ENCODE measurements around the gene ASMT.

ASMT gene

GRCh38 chrX:1599791-1600405 lies 15.0 kb upstream of the ASMT start:
- Histone ChIP-seq H4K20me1 (ENCODE audit: low read depth, low read length) (no peaks in the 10 kb centered on the region), H3K79me2 (ENCODE audit: insufficient read depth, low read length) (no peaks in the 10 kb centered on the region), H3K36me3 (ENCODE audit: low read length) (no peaks in the 10 kb centered on the region), H2AFZ (ENCODE audit: low read depth, low read length, severe bottlenecking) (no peak overlapping the region), H3K9ac (ENCODE audit: low read length) (no peak overlapping the region), H3K9me3 (ENCODE audit: insufficient read depth, low read length) (no peaks in the 10 kb centered on the region), H3K27me3 (ENCODE audit: low read length) (no peaks in the 10 kb centered on the region), H3F3A (ENCODE audit: insufficient read depth) (no peaks in the 10 kb centered on the region), H3K4me2 (ENCODE audit: low read depth, low read length, poor library complexity, severe bottlenecking) (no peak overlapping the region), H3K9me2 (replicated peaks; ENCODE audit: insufficient read depth, low read length) (no peaks in the 10 kb centered on the region), H3K4me3 (ENCODE audit: insufficient read depth, low read length, poor library complexity, severe bottlenecking) (no peak overlapping the region), H3K27ac (ENCODE audit: low read depth, low read length) (no peak overlapping the region)
- TF ChIP-seq EZH2phosphoT487 (conservative IDR thresholded peaks at IDR 0.05; ENCODE audit: low read length) = no peak
- TF ChIP-seq, protein P1, sequence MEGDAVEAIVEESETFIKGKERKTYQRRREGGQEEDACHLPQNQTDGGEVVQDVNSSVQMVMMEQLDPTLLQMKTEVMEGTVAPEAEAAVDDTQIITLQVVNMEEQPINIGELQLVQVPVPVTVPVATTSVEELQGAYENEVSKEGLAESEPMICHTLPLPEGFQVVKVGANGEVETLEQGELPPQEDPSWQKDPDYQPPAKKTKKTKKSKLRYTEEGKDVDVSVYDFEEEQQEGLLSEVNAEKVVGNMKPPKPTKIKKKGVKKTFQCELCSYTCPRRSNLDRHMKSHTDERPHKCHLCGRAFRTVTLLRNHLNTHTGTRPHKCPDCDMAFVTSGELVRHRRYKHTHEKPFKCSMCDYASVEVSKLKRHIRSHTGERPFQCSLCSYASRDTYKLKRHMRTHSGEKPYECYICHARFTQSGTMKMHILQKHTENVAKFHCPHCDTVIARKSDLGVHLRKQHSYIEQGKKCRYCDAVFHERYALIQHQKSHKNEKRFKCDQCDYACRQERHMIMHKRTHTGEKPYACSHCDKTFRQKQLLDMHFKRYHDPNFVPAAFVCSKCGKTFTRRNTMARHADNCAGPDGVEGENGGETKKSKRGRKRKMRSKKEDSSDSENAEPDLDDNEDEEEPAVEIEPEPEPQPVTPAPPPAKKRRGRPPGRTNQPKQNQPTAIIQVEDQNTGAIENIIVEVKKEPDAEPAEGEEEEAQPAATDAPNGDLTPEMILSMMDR (IDR thresholded peaks at IDR 0.05; ENCODE audit: insufficient read depth, low read length, poor library complexity, severe bottlenecking) = no peak

GRCh38 chrX:1600406-1601050 lies 14.3 kb upstream of the ASMT start:
- TF ChIP-seq, protein P1 (IDR thresholded peaks at IDR 0.05; ENCODE audit: insufficient read depth, low read length, poor library complexity, severe bottlenecking) = no peak
- no peak for TF ChIP-seq EZH2phosphoT487 (conservative IDR thresholded peaks at IDR 0.05; ENCODE audit: low read length)

DNA sequence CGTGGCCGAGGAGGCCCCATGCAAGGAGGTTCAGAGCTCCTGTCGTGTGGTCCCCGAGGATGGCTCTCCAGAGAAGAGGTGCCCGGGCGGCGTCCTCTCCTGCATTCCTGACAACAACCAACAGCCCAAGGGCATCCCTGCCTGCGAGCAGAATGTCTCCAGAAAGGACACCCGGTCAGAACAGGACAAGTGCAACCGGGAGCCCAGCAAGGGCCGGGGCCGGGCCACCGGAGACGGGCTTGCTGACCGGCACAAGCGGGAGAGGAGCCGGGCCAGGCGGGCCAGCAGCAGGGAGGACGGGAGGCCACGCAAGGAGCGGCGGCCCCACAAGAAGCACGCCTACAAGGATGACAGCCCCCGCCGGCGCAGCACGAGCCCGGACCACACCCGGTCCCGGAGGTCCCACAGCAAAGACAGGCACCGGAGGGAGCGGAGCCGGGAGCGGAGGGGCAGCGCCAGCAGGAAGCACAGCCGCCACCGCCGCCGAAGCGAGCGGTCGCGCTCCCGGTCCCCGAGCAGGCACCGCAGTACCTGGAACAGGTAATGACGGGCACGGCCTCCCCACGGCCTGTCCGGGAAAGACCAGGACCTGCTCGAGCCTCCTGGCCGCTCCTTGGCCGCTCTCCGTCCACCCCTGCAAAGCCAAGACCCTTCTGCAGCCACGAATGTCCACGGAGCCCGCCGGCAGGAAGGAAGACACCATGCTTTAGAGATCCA lies 13.7 kb upstream of the ASMT start:
- Histone ChIP-seq H3K9ac (ENCODE audit: low read length) (no peak overlapping the region), H3K36me3 (ENCODE audit: low read length) (no peaks in the 10 kb centered on the region)
- no peak for TF ChIP-seq EZH2phosphoT487 (conservative IDR thresholded peaks at IDR 0.05; ENCODE audit: low read length)
- TF ChIP-seq, protein P1 (IDR thresholded peaks at IDR 0.05; ENCODE audit: insufficient read depth, low read length, poor library complexity, severe bottlenecking) = no peak

More at GRCh38 chrX:1600406-1601050, 14.3 kb upstream of the ASMT start:
- H3K36me3 ChIP-seq (ENCODE audit: low read length) = no peaks in the 10 kb centered on the region
- H3K4me2 ChIP-seq (ENCODE audit: low read depth, low read length, poor library complexity, severe bottlenecking) = no peak overlapping the region
- H3K9me2 ChIP-seq (replicated peaks; ENCODE audit: insufficient read depth, low read length) = no peaks in the 10 kb centered on the region
- no peaks in the 10 kb centered on the region for H4K20me1 ChIP-seq (ENCODE audit: low read depth, low read length)
- H3K9ac ChIP-seq (ENCODE audit: low read length) = no peak overlapping the region
- no peak overlapping the region for H3K27ac ChIP-seq (ENCODE audit: low read depth, low read length)
- H3K27me3 ChIP-seq (ENCODE audit: low read length) = no peaks in the 10 kb centered on the region
- no peaks in the 10 kb centered on the region for H3K79me2 ChIP-seq (ENCODE audit: insufficient read depth, low read length)
- H2AFZ ChIP-seq (ENCODE audit: low read depth, low read length, severe bottlenecking) = no peak overlapping the region
- no peaks in the 10 kb centered on the region for H3K9me3 ChIP-seq (ENCODE audit: insufficient read depth, low read length)
- no peak overlapping the region for H3K4me3 ChIP-seq (ENCODE audit: insufficient read depth, low read length, poor library complexity, severe bottlenecking)
- H3F3A ChIP-seq (ENCODE audit: insufficient read depth) = no peaks in the 10 kb centered on the region

More for the DNA sequence above, 13.7 kb upstream of the ASMT start:
- Histone ChIP-seq H3K27ac (ENCODE audit: low read depth, low read length) (no peak overlapping the region), H3K9me3 (ENCODE audit: insufficient read depth, low read length) (no peaks in the 10 kb centered on the region), H3K4me2 (ENCODE audit: low read depth, low read length, poor library complexity, severe bottlenecking) (no peak overlapping the region), H3F3A (ENCODE audit: insufficient read depth) (no peaks in the 10 kb centered on the region), H3K27me3 (ENCODE audit: low read length) (no peaks in the 10 kb centered on the region), H4K20me1 (ENCODE audit: low read depth, low read length) (no peaks in the 10 kb centered on the region), H3K9me2 (replicated peaks; ENCODE audit: insufficient read depth, low read length) (no peaks in the 10 kb centered on the region), H2AFZ (ENCODE audit: low read depth, low read length, severe bottlenecking) (no peak overlapping the region), H3K4me3 (ENCODE audit: insufficient read depth, low read length, poor library complexity, severe bottlenecking) (no peak overlapping the region), H3K79me2 (ENCODE audit: insufficient read depth, low read length) (no peaks in the 10 kb centered on the region)
